Epithelial cell of prostate (primary cell): ENCODE measurements around the gene SAP30L.

Source experiments
- DNase-seq: peaks from one replicate; pipeline ENCODE4 v3.0.0-alpha.2; 2011; ENCODE audit warnings: low read depth, low spot score
- H3K27ac ChIP-seq: fragments of 450-650 bp; 2 replicates; pipeline ENCODE4 v1.5.1; 2017; ENCODE audit warnings: mild to moderate bottlenecking

SAP30L gene

DNA sequence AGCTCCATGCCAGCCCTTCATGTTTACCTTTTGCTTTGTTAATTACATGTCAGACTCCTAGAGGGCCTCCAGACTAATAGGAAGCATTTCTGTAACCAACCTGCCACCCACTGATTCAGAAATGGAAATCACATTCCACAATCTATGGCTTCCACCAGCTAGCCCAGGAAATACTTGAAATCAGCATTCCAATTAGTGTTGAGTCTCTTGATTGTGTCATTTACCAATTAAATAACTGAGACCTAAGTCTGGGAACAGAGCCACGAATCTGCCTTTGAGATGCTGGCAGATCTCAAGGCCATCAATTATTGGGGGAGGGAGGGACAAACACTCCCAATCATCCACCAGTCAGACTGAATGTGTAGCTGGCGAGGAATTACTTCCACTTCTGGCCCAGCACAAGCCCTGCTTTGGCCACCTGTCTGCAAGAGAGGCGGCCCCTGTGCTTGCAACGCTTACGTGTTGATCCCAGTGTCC lies 27.4 kb upstream of the SAP30L start:
- no peak overlapping the region for H3K27ac ChIP-seq
- no peak for DNase-seq

DNA sequence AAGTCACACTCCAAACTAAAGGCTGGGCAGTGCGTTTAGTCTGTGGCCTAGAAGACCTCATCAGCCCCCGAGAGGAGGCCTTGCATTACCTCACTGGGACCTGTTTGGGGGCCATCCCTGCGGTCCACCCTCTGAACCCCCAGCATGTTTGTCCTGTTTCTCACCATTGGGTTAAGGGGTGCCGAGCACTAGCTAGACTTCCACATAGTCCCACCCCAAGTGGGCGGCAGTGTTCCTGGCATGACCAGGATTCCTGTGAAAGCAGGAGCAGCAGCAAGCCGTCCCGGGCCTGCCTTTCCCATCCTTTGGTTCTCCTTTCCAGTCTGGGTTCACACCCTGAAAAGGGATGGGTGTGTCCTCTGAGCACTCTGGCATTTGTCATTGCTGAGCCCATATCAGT lies 26.6 kb upstream of the SAP30L start:
- H3K27ac ChIP-seq: no peak overlapping the region
- no peak for DNase-seq

DNA sequence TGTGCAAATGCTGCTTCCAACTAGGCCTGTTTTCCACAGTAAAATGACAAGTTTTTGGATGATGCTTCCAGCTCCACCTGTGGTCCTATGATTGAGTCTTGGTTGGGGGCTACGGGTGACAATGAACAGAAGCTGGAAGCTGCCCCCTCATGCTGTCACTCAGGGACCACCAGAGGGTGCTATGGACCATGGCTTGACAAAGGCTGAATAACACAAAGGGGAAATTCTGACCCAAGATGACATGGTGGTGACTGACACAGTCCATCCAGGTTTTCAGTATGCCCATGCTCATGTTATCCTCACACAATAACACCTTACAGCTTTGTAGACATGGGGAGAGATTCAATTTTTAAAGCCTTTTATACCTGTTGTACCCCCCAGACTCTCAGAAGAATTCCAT lies 23.9 kb upstream of the SAP30L start:
- H3K27ac ChIP-seq: no peak overlapping the region
- DNase-seq: no peak

DNA sequence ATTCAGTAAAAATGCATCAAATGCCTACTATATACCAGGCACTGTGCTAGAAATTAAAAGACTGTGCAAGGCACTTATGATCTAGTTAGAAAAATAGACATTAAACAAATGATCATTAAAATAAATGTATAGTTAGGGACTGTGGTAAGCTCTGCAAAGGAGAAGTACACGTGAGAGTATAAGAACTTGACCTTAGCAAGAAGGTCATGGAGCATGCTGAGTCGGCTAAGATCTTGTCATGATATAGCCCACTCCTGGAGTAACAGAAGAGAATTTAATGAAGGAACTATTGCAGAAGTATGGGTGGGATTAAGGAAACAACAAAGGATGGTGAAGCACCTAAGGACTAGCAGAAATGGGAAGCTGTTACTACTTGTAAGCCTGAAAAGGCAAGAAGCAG lies 23.5 kb upstream of the SAP30L start:
- H3K27ac ChIP-seq: no peak overlapping the region
- no peak for DNase-seq

DNA sequence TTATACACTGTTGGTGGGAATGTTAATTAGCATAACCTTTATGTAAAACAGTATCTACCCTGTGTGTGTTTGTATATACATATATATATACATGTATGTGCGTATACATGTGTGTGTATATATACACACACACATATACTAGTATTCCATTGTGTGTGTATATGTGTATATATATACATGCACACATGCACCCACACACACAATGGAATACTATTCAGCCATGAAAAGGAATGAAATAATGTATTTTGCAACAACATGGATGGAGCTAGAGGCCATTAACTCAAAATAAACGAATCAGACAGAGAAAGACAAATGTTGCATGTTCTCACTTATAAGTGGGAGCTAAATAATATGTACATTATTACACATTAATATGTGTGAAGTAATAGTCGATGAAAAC lies 17.6 kb upstream of the SAP30L start:
- no peak for DNase-seq
- no peak overlapping the region for H3K27ac ChIP-seq

DNA sequence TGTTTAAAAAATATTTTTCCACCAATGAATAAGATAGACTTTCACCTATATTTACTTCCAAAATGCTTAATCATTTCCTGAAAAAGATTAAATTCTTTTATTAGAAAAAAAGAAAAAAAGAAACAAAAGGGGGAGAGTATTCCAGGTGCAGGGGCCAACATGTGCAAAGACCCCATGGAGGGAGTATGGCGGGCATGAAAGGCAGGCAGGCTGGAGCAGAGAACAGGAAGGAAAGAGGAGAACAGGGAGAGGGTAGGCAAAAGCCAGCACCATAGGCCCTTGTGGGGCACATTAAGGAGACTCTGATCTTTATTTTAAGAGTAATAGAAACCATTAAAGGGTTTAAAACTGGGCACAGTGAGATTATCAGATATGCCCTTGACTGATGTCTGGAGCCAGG lies 16.5 kb upstream of the SAP30L start:
- H3K27ac ChIP-seq: no peak overlapping the region
- no peak for DNase-seq

DNA sequence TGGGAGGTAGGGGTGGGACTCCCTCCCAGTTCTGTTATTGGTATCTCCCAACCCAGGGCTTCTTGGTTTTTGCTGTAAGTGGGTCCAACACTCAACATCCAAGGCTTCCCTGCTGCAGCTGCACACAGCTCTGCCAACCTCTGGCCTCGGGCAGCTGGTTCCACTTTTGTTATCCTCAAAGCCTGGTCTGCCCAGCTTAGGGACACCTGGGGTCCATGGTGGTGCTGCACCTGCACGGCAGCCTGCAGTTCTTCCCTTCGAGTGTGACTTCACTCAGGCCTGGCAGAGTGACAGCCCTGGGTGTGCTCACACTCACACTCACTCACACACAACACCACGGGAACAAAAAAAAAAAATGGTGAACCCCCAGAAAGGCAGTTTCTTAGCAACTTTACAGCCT lies 15.3 kb upstream of the SAP30L start:
- H3K27ac ChIP-seq: no peak overlapping the region
- no peak for DNase-seq

GRCh38 chr5:154430961-154431630 lies 14.7 kb upstream of the SAP30L start:
- no peak for DNase-seq
- H3K27ac ChIP-seq: no peak overlapping the region

- H3K27ac ChIP-seq: no peak overlapping the region
- no peak for DNase-seq
These were observed 10.6 kb upstream of the SAP30L start for GRCh38 chr5:154435226-154435625.

- DNase-seq: no peak
- no peak overlapping the region for H3K27ac ChIP-seq
These were observed 8.4 kb upstream of the SAP30L start for GRCh38 chr5:154437281-154437965.

GRCh38 chr5:154440540-154440939 lies 5.3 kb upstream of the SAP30L start:
- no peak overlapping the region for H3K27ac ChIP-seq
- DNase-seq: no peak

- peak; percentile 53 for DNase-seq
- H3K27ac ChIP-seq: peak overlapping the region; percentile 48
These were observed 3.0 kb upstream of the SAP30L start for GRCh38 chr5:154442801-154443200.

DNA sequence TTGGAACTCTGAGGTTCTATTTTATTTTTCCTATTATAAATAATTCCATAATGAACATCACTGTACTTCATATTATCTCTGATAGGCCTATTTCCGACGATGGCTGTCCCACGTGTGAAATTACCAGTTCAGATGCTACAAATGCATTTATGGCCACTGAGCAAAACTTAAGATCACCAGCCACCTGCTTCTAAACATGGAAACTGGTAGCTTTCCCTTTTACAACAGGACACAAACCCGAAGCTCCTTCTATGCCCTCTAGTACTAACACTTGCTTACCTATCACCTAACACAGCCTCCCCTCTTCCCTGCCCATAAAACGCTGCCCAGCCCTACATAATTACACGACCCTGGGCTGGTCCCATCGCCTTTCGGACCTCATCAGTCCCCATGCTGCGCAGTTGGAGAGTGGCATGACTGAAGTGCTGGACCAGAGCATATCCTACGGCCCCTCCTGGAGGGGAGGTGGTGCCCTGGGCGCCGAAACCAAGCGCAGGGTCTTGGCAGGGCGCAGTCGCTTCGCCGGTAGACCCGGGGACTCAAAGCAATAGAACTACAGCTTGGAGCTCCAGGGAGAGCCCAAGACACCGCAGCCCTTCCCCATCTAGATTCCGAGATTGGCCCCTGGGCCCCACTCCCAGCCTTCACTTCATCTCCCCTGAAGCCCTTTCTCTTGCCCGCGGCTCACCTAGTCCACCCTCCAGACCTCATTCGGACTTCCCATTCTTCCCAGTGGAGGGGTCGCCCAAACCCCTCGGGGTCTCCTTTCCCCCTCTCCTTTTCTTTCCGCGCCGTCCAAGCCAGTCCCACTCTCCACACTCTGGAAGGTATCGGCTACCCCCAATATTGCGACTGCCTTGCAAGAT lies 1.0 kb upstream of the SAP30L start:
- no peak for DNase-seq
- H3K27ac ChIP-seq: peak overlapping the region; percentile 51

DNA sequence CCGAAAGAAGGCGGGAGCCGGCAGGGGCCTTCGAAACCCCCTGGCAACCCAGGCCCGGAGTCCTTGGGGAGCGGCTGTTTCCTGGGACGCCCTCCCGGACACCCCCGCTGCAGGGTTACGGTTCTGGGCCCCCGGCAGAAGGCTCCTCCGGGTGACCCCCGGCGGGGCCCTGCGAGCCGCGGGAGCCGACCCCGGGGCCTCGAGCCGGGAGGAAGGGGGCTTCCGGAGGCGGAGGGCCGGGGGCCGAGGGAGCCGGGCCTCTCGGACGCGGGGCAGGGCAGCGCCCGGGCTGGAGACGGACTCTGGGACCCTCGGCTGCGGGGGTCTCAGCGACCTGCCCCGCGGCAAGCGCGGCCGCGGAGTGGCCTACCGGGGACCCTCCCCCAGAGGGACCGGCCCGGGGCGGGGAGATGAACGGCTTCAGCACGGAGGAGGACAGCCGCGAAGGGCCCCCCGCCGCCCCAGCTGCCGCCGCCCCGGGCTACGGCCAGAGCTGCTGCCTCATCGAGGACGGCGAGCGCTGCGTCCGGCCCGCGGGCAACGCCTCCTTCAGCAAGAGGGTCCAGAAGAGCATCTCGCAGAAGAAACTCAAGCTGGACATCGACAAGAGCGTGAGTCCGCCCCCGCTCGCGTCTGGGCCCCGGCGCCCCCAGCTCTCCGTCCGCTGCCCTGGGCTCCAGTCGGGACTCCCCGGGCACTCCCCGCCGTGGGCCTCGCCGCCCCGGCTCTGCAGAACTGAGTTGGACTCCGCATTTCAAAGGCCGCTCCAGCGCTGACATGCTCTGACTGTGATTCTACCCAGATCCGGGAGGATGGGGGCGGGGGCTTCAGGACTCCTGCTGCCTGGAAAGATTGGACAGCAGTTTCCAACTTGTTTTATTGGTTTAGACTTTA lies 645 bp downstream of the SAP30L start:
- no peak for DNase-seq
- H3K27ac ChIP-seq: peak overlapping the region; percentile 51

- H3K27ac ChIP-seq: peak overlapping the region; percentile 51
- DNase-seq: no peak
These were observed 1.4 kb downstream of the SAP30L start for GRCh38 chr5:154447089-154447725.

GRCh38 chr5:154449786-154450185 lies 4.0 kb downstream of the SAP30L start:
- H3K27ac ChIP-seq: no peak overlapping the region
- DNase-seq: no peak

GRCh38 chr5:154451957-154452356 lies 6.2 kb downstream of the SAP30L start:
- H3K27ac ChIP-seq: no peak overlapping the region
- no peak for DNase-seq

- no peak overlapping the region for H3K27ac ChIP-seq
- DNase-seq: no peak
These were observed 9.8 kb downstream of the SAP30L start for GRCh38 chr5:154455585-154455984.

DNA sequence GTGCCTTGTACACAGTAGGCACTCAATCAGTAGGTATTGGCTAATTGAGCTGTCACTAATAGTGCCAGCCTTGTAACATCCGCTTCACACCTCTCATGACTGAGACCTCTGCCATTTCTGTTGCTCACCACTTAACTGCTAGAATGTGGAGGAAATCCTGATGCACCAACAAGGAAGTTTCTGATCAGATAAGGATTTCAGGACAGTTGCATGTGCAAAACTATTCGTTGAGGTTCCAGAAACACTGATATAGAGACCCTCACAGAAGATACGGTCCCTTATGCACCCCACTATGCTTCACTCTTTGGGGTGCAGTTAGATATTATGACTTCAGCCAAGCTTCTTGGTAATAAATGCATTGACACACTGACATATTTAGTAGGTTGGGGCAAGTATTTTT lies 10.7 kb downstream of the SAP30L start:
- no peak for DNase-seq
- no peak overlapping the region for H3K27ac ChIP-seq

GRCh38 chr5:154459015-154459414 lies 13.2 kb downstream of the SAP30L start:
- H3K27ac ChIP-seq: no peak overlapping the region
- DNase-seq: no peak
